Heart left ventricle (tissue), 13 donors: ENCODE measurements around the gene CPB2.

Experiments
- POLR2A ChIP-seq, 2 donors: fragments of 450-650 bp; IDR thresholded peaks; one replicate each; pipeline ENCODE4 v1.6.1; 2017; ENCODE audit warnings: antibody characterized with exemption in 2 of 2, mild to moderate bottlenecking in 2 of 2, moderate library complexity in 2 of 2
- TF ChIP-seq, protein P1 (sequence below), 12 donors: fragments of 200-600 bp; sonication (generic) in 4 of 12; IDR thresholded peaks; one replicate each; pipeline versions ENCODE4 v1.5.0 to v1.8.0; 2018 to 2022; ENCODE audit warnings: antibody characterized with exemption in 12 of 12, mild to moderate bottlenecking in 5 of 12
- donor health status: ischemic (EF 13 %, LVEDD 7.1; RV severe dilation, severe dysfunction).
- donor health status: DM: no; HTN: yes; CAD: no.
- donor health status: DM: no; HTN: no; CAD: no.
- donor health status: ischemic (EF 25% LVEDD 6.9; RV normal size, moderate dysfunction).
- donor health status: ischemic (EF 25% LVEDD 5.7; RV mildly dilated, moderate dysfunction).
- donor health status: ischemic (EF 35%, LVEDD 5.7; RV mildly dilated, moderate dysfunction).
- donor health status: nonischemic (EF 11% LVEDD 7.7; RV severe dilation, severe dysfunction).
- donor health status: DM: yes; HTN: yes; CAD: no.
- donor health status: PGD.
- donor health status: ischemic (EF 29% LVEDD 5.4; RV normal size, mild dysfunction).
- donor health status: nonischemic (EF 23%, LVEDD 6.1; RV moderate dilation, normal function).

DNA sequence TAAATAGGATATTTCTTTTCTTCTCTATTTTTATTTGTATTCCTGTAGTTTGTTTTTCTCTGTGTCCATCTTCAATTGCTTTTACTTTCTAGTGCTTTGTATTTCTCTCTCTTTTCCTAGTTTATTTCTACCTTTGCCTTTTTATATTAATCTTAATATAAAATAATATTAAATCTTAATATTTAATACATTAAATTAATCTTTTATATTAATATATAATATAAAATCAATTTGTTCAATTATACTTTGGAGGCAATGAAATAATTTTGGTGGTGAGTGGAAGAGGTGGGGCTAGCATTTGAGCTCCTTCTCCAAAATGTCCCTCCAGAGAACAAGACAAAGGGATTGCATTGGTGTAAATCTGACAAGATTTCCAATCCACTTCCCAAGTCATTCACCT lies 6.3 kb upstream of the CPB2 start:
- TF ChIP-seq, protein P1, sequence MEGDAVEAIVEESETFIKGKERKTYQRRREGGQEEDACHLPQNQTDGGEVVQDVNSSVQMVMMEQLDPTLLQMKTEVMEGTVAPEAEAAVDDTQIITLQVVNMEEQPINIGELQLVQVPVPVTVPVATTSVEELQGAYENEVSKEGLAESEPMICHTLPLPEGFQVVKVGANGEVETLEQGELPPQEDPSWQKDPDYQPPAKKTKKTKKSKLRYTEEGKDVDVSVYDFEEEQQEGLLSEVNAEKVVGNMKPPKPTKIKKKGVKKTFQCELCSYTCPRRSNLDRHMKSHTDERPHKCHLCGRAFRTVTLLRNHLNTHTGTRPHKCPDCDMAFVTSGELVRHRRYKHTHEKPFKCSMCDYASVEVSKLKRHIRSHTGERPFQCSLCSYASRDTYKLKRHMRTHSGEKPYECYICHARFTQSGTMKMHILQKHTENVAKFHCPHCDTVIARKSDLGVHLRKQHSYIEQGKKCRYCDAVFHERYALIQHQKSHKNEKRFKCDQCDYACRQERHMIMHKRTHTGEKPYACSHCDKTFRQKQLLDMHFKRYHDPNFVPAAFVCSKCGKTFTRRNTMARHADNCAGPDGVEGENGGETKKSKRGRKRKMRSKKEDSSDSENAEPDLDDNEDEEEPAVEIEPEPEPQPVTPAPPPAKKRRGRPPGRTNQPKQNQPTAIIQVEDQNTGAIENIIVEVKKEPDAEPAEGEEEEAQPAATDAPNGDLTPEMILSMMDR (IDR thresholded peaks at IDR 0.05): no peak
- TF ChIP-seq POLR2A (IDR thresholded peaks at IDR 0.05): no peak
